Measurements from ENCODE around the gene CRBN. TPM values are rescaled to one million over a fixed set of nuclear protein-coding genes. Genes with fewer than 3 reads are reported as not detected.

CRBN gene
- polyA plus RNA-seq, 1 donor from 2014 or later, result 131 TPM

- Histone ChIP-seq H3F3A (ENCODE audit: insufficient read depth, low read length, poor library complexity, severe bottlenecking) (no peaks in the 10 kb centered on the region), H3K27ac (ENCODE audit: low read length) (no peak overlapping the region), H4K20me1 (ENCODE audit: insufficient read depth) (no peaks in the 10 kb centered on the region), H3K36me3 (ENCODE audit: insufficient read depth, low read length) (no peaks in the 10 kb centered on the region), H3K27me3 (ENCODE audit: insufficient read depth, low read depth, low read length) (no peaks in the 10 kb centered on the region), H3K9me3 (ENCODE audit: low read length) (no peaks in the 10 kb centered on the region), H3K79me2 (replicated peaks; ENCODE audit: insufficient read depth, low read length) (no peaks in the 10 kb centered on the region), H3K9ac (ENCODE audit: low read length) (no peak overlapping the region), H2AFZ (ENCODE audit: low read depth, low read length) (no peak overlapping the region), H3K9me2 (ENCODE audit: insufficient read depth, low read length) (no peaks in the 10 kb centered on the region), H3K4me2 (ENCODE audit: low read length) (no peak overlapping the region), H3K4me3 (ENCODE audit: low read length) (no peak overlapping the region)
- TF ChIP-seq POLR2AphosphoS5 (IDR thresholded peaks at IDR 0.05) (no peak), REST (IDR thresholded peaks at IDR 0.05; ENCODE audit: borderline replicate concordance) (no peak), CTCF (IDR thresholded peaks at IDR 0.05; ENCODE audit: poor library complexity, severe bottlenecking) (no peak), SMC3 (conservative IDR thresholded peaks at IDR 0.05; ENCODE audit: poor library complexity) (no peak), MXI1 (conservative IDR thresholded peaks at IDR 0.05; ENCODE audit: poor library complexity, severe bottlenecking) (no peak), RAD21 (conservative IDR thresholded peaks at IDR 0.05) (no peak), EZH2 (IDR thresholded peaks at IDR 0.05; ENCODE audit: borderline replicate concordance, insufficient read depth, low read length, poor library complexity, severe bottlenecking) (no peak), EP300 (conservative IDR thresholded peaks at IDR 0.05; ENCODE audit: poor library complexity, severe bottlenecking) (no peak), TAF1 (IDR thresholded peaks at IDR 0.05; ENCODE audit: low read depth) (no peak)
Observed at GRCh38 chr3:3160826-3161225, 18.7 kb downstream of the CRBN start.

- no peak for TF ChIP-seq SMC3 (conservative IDR thresholded peaks at IDR 0.05; ENCODE audit: poor library complexity)
- TF ChIP-seq EZH2 (IDR thresholded peaks at IDR 0.05; ENCODE audit: borderline replicate concordance, insufficient read depth, low read length, poor library complexity, severe bottlenecking), result no peak
- no peak for TF ChIP-seq CTCF (IDR thresholded peaks at IDR 0.05; ENCODE audit: poor library complexity, severe bottlenecking)
- no peak for TF ChIP-seq REST (IDR thresholded peaks at IDR 0.05; ENCODE audit: borderline replicate concordance)
- no peak for TF ChIP-seq POLR2AphosphoS5 (IDR thresholded peaks at IDR 0.05)
- no peak for TF ChIP-seq TAF1 (IDR thresholded peaks at IDR 0.05; ENCODE audit: low read depth)
- TF ChIP-seq RAD21 (conservative IDR thresholded peaks at IDR 0.05), result no peak
- no peak for TF ChIP-seq MXI1 (conservative IDR thresholded peaks at IDR 0.05; ENCODE audit: poor library complexity, severe bottlenecking)
- TF ChIP-seq EP300 (conservative IDR thresholded peaks at IDR 0.05; ENCODE audit: poor library complexity, severe bottlenecking), result no peak
- Histone ChIP-seq H3K27ac (ENCODE audit: low read length) (no peak overlapping the region), H3K36me3 (ENCODE audit: insufficient read depth, low read length) (peaks cover 5% of the 10 kb centered on the region), H3K9me2 (ENCODE audit: insufficient read depth, low read length) (no peaks in the 10 kb centered on the region), H3K27me3 (ENCODE audit: insufficient read depth, low read depth, low read length) (no peaks in the 10 kb centered on the region), H2AFZ (ENCODE audit: low read depth, low read length) (no peak overlapping the region), H3K9ac (ENCODE audit: low read length) (no peak overlapping the region), H3F3A (ENCODE audit: insufficient read depth, low read length, poor library complexity, severe bottlenecking) (no peaks in the 10 kb centered on the region), H3K9me3 (ENCODE audit: low read length) (no peaks in the 10 kb centered on the region), H4K20me1 (ENCODE audit: insufficient read depth) (no peaks in the 10 kb centered on the region), H3K4me2 (ENCODE audit: low read length) (no peak overlapping the region), H3K79me2 (replicated peaks; ENCODE audit: insufficient read depth, low read length) (no peaks in the 10 kb centered on the region), H3K4me3 (ENCODE audit: low read length) (no peak overlapping the region)
Observed at GRCh38 chr3:3157484-3157883, 22.0 kb downstream of the CRBN start.

All from neural cell (in vitro differentiated cells).